ENCODE measurements around the gene NAPSA.

Gene NAPSA

DNA sequence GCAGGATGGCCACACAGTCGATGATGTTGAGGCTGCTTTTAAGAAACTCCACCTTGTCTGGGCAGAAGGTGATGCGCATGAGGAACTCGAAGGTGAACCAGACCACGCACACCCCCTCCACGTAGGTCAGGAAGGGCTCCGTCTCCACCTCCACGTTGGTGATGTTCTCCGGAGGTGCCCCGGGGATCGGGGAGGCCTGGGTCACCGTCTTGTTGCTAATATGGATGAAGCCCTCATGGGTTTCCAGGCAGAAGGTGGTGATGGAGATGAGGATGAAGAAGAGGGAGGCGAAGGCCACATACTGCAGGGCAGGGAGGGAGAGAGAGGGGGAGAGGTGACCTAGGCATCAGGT, 41.7 kb downstream of the NAPSA start:
- TF ChIP-seq, protein P1, sequence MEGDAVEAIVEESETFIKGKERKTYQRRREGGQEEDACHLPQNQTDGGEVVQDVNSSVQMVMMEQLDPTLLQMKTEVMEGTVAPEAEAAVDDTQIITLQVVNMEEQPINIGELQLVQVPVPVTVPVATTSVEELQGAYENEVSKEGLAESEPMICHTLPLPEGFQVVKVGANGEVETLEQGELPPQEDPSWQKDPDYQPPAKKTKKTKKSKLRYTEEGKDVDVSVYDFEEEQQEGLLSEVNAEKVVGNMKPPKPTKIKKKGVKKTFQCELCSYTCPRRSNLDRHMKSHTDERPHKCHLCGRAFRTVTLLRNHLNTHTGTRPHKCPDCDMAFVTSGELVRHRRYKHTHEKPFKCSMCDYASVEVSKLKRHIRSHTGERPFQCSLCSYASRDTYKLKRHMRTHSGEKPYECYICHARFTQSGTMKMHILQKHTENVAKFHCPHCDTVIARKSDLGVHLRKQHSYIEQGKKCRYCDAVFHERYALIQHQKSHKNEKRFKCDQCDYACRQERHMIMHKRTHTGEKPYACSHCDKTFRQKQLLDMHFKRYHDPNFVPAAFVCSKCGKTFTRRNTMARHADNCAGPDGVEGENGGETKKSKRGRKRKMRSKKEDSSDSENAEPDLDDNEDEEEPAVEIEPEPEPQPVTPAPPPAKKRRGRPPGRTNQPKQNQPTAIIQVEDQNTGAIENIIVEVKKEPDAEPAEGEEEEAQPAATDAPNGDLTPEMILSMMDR (IDR thresholded peaks at IDR 0.05; ENCODE audit: insufficient read depth, low read depth, low read length, missing control alignments) = no peak
- H3K4me3 ChIP-seq (ENCODE audit: low read depth, low read length) = no peak overlapping the region
- no peak for DNase-seq (ENCODE audit: low read depth)

DNA sequence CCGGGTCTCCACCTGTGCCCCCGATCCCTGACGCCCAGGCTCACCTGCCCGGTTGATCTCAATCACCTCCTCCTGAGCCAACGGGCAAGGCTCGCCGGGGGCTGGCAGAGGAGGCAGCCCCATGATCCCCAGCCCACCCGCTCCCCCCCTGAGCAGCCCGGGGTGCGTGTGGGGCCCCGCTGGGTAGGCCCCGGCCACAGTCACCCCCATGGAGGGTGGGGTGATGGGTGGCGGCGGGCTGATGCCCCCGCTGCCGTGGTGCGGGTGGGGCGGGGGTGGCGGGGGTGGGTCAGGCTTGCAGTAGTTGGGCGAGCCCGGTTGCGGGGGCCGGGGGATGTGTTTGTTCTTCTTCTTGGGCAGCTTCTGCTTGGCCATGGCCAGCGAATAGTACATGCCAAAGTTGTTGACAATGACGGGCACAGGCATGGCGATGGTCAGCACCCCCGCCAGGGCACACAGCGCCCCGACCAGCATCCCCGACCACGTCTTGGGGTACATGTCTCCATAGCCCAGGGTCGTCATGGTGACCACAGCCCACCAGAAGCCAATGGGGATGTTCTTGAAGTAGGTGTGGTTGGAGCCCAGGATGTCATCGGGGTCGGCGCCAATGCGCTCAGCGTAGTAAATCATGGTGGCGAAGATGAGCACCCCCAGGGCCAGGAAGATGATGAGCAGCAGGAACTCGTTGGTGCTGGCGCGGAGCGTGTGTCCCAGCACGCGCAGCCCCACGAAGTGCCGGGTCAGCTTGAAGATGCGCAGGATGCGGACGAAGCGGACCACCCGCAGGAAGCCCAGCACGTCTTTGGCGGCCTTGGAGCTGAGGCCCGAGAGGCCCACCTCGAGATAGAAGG, 42.3 kb downstream of the NAPSA start:
- no peak for DNase-seq (ENCODE audit: low read depth)
- H3K4me3 ChIP-seq (ENCODE audit: low read depth, low read length) = no peak overlapping the region
- TF ChIP-seq, protein P1 (IDR thresholded peaks at IDR 0.05; ENCODE audit: insufficient read depth, low read depth, low read length, missing control alignments) = no peak

DNA sequence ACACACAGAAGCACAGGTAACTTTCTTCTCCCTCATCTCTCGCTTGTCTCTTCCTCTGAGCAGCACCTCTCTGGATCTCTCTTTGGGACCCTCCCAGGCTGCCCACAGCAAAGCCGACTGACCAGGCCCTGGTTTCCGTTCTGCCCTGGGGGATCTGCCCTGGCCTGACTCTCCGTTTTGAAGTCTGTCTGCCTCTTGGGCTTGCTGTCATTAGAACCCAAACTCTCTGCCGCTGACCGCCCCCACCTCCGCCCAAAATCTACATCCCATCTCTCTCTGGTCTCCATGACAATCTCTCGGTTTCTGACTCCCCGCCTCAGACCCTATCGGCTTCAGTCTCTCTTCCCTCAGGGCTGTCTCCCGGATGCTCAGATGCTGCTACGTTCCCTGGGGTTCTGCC, 43.2 kb downstream of the NAPSA start:
- no peak for DNase-seq (ENCODE audit: low read depth)
- TF ChIP-seq, protein P1 (IDR thresholded peaks at IDR 0.05; ENCODE audit: insufficient read depth, low read depth, low read length, missing control alignments) = no peak
- no peak overlapping the region for H3K4me3 ChIP-seq (ENCODE audit: low read depth, low read length)

DNA sequence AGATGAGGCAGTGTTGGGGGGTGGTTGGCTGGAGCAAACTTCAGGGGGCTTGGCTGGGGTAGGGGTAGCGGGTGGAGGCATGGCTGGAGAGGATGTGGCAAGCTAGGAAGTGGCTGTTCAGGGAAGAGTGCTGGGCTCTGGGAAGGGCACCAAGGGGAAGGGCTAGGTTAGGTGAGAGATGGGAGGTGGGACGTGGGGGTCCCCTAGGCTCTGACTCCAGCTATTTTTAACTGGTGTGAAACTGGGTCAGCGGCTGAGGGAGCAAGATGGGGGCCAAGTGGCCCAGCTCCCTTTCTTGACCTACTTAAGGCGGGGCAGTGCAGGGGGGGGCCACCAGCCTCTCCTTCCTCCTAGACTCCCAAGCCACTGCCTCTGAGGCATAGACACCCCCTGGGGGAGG, 43.6 kb downstream of the NAPSA start:
- no peak overlapping the region for H3K4me3 ChIP-seq (ENCODE audit: low read depth, low read length)
- DNase-seq (ENCODE audit: low read depth) = no peak
- TF ChIP-seq, protein P1 (IDR thresholded peaks at IDR 0.05; ENCODE audit: insufficient read depth, low read depth, low read length, missing control alignments) = no peak

DNA sequence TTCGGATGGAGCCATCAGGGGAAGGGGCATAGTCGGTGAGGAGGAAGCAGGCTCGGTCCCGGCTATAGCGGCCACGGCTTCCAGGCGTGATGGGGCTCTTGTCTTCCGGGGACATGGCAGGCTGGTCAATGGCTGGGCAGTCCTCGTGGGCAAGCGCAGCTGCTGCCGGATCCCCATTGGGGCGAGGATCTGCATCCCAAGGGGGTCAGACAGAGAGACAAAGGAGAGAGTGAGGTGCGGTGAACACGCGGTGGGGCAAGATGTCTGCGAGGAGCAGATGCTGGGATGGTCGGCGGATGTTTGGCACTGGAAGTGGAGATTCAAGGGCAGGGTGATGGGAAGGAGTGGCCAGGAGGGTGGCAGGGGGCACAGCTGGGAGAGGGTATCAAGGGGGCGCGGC, 44.8 kb downstream of the NAPSA start:
- DNase-seq (ENCODE audit: low read depth) = no peak

DNA sequence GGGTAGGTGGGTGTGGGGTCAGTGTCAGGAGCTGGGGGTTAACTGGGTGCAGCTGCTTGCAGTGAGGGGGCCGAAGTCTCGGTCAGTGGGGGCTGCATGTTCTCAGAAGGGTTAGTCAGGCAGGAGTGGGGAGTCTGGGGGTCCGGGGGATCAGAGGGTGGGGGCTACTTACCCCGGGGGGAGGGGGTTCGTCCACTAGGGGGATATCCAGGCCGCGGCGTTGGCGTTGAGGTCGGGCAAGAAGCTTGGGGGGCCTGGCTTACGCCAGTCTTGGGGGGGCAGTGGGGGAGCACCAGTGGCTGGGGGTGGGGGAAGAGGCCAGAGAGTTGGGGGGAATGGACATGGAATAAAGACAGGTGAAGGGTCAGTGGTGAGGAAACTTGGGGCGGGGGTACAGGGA, 45.4 kb downstream of the NAPSA start:
- TF ChIP-seq, protein P1 (IDR thresholded peaks at IDR 0.05; ENCODE audit: insufficient read depth, low read depth, low read length, missing control alignments) = no peak
- no peak for DNase-seq (ENCODE audit: low read depth)
- no peak overlapping the region for H3K4me3 ChIP-seq (ENCODE audit: low read depth, low read length)

More for the DNA sequence above, 44.8 kb downstream of the NAPSA start:
- no peak overlapping the region for H3K4me3 ChIP-seq (ENCODE audit: low read depth, low read length)
- TF ChIP-seq, protein P1 (IDR thresholded peaks at IDR 0.05; ENCODE audit: insufficient read depth, low read depth, low read length, missing control alignments) = no peak

DNA sequence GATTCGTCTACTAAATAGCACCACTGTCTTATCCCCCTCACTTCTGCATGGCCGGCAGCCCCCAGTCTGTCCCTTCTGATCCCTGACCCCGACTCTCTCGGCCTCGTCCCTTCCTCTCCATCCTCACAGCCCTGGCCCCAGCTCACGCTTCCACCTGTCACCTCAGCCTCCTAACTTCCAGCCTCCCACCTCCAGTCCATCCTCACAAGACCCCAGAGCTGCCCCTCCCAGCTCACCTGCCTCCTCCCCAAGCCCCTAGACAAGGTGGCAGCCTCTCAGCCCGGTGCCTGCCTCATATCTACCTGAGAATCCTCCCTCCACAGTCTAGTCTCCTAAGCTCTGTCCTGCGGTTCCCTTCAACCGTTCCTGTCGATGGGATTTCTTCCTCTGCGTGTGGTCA, 46.3 kb downstream of the NAPSA start:
- no peak overlapping the region for H3K4me3 ChIP-seq (ENCODE audit: low read depth, low read length)
- DNase-seq (ENCODE audit: low read depth) = no peak
- TF ChIP-seq, protein P1 (IDR thresholded peaks at IDR 0.05; ENCODE audit: insufficient read depth, low read depth, low read length, missing control alignments) = no peak

Measured in GM12865 (cell line).